Measurements from ENCODE around the gene ULBP2. TPM values are rescaled to one million over a fixed set of nuclear protein-coding genes. Genes with fewer than 3 reads are reported as not detected.

Gene ULBP2
- total and polyA plus RNA-seq, 2 of the 8 experiments (the other 6 are each of a cell fraction or from before 2014, with no cell fraction given) = 0.05 TPM; not detected in 1

DNA sequence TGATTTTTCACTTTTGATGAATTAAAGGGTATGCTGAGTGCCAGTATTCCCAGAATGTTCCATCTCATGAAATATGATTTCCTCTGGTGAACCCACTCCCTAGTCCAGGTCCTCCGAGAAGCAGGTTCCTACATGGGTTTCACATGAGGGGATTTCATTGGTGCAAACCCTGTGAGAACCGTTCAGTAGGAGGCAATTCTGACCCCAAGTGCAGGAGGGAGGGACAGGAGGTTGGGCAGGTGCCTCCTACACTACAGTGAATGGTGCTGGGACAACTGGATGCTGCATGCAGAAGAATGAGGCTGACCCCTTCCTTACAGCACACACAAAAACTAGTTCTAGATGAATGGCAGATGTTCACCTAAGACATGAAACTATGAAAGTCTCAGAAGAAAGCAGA lies 5.1 kb upstream of the ULBP2 start:
- Histone ChIP-seq H2BK12ac (ENCODE audit: low read depth, low read length) (no peak overlapping the region), H3K14ac (ENCODE audit: insufficient read length) (no peak overlapping the region), H3K4me3 (ENCODE audit: extremely low read depth in 1 of 4, insufficient read depth in 2 of 4, low read depth in 3 of 4, low read length in 4 of 4) (no peak overlapping the region), H2BK120ac (replicated peaks; ENCODE audit: low read depth, low read length) (no peak overlapping the region), H3K9ac (replicated peaks in 1 of 4; ENCODE audit: extremely low read depth in 1 of 4, low read depth in 3 of 4, low read length in 3 of 4) (no peak overlapping the region), H4K8ac (ENCODE audit: extremely low read depth, insufficient read depth, low read length) (no peak overlapping the region), H4K91ac (replicated peaks; ENCODE audit: insufficient read length, low read length) (no peak overlapping the region), H4K20me1 (replicated peaks in 1 of 2; ENCODE audit: control insufficient read depth in 1 of 2, insufficient read depth in 2 of 2, low read length in 2 of 2) (peaks cover 6 to 12% of the 10 kb centered on the region in 2 experiments), H3K4me2 (ENCODE audit: insufficient read depth in 1 of 2, low read depth in 2 of 2, low read length in 2 of 2) (no peak overlapping the region), H3K27me3 (replicated peaks in 1 of 4; ENCODE audit: control insufficient read depth in 3 of 4, extremely low read depth in 1 of 4, insufficient read depth in 3 of 4, low read length in 3 of 4) (peaks cover 57 to 77% (median 71%) of the 10 kb centered on the region in 4 experiments), H3K4ac (replicated peaks; ENCODE audit: insufficient read length, low read depth, low read length) (no peak overlapping the region), H3K23ac (ENCODE audit: insufficient read length) (no peak overlapping the region), H3K79me1 (ENCODE audit: low read depth, low read length) (no peaks in the 10 kb centered on the region), H2AK5ac (ENCODE audit: low read depth, low read length) (no peak overlapping the region), H2BK5ac (ENCODE audit: low read depth, low read length) (no peak overlapping the region), H3K18ac (ENCODE audit: extremely low read depth, low read length) (no peak overlapping the region), H3K23me2 (ENCODE audit: low read depth, low read length) (peaks cover 9% of the 10 kb centered on the region; the same call in 1 of the 2 replicates), H2AFZ (ENCODE audit: low read length) (no peak overlapping the region), H3K9me3 (ENCODE audit: insufficient read depth in 2 of 2, low read depth in 1 of 2, low read length in 1 of 2) (no peaks in the 10 kb centered on the region), H3K56ac (replicated peaks; ENCODE audit: insufficient read length, low read depth, low read length) (no peak overlapping the region), H4K5ac (ENCODE audit: insufficient read length, low read depth, low read length) (no peak overlapping the region), H2BK20ac (ENCODE audit: low read length) (no peak overlapping the region), H2BK15ac (ENCODE audit: low read length) (no peak overlapping the region), H3K79me2 (ENCODE audit: control insufficient read depth in 1 of 2, insufficient read depth in 2 of 2, low read length in 2 of 2) (no peaks in the 10 kb centered on the region), H3K4me1 (replicated peaks in 1 of 4; ENCODE audit: control insufficient read depth in 3 of 4, insufficient read depth in 4 of 4, low read length in 3 of 4) (peaks cover 0 to 6% (median 3%) of the 10 kb centered on the region in 4 experiments; a peak in 5 of 7 replicates), H3K36me3 (ENCODE audit: control insufficient read depth in 2 of 4, insufficient read depth in 4 of 4, low read length in 3 of 4) (peaks cover 0 to 4% (median 0%) of the 10 kb centered on the region in 4 experiments; a peak in 1 of 8 replicates), H3K27ac (ENCODE audit: low read depth, low read length) (no peak overlapping the region)
- no peak for TF ChIP-seq YY1 (IDR thresholded peaks at IDR 0.05; ENCODE audit: low read depth, low read length)
- TF ChIP-seq BRCA1 (IDR thresholded peaks at IDR 0.05; ENCODE audit: low read depth, low read length) = no peak
- no peak for TF ChIP-seq POU5F1 (IDR thresholded peaks at IDR 0.05; ENCODE audit: low read depth, low read length)
- TF ChIP-seq POLR2A (IDR thresholded peaks at IDR 0.05; ENCODE audit: control extremely low read depth in 1 of 2, low read depth in 2 of 2, low read length in 2 of 2) = no peak
- no peak for TF ChIP-seq EP300 (IDR thresholded peaks at IDR 0.05; ENCODE audit: borderline replicate concordance in 1 of 2, low read depth in 2 of 2, low read length in 2 of 2)
- TF ChIP-seq SP2 (IDR thresholded peaks at IDR 0.05; ENCODE audit: low read length) = no peak
- no peak for TF ChIP-seq TAF1 (IDR thresholded peaks at IDR 0.05; ENCODE audit: low read depth, low read length)
- TF ChIP-seq CHD1 (IDR thresholded peaks at IDR 0.05; ENCODE audit: low read depth, low read length) = no peak
- TF ChIP-seq SP1 (IDR thresholded peaks at IDR 0.05; ENCODE audit: low read depth, low read length) = no peak
- no peak for TF ChIP-seq EZH2 (IDR thresholded peaks at IDR 0.05; ENCODE audit: low read depth, low read length, severe bottlenecking)
- FAIRE-seq (no peak), DNase-seq (ENCODE audit: low read depth in 1 of 2, low spot score in 2 of 2) (no peak)
- WGBS, 2 experiments (ENCODE audit: extremely low coverage in 1 of 2, insufficient coverage in 1 of 2, insufficient read length in 1 of 2, insufficient replicate concordance in 2 of 2, low coverage in 1 of 2, low lambda C conversion rate in 2 of 2, missing lambda C conversion rate in 1 of 2) = 66% methylated on average over 2 of the region's 2 CpGs; no CpG with 5 or more reads in 1 of the 2 experiments
- CTCF ChIA-PET (ENCODE audit: partially characterized antibody) = interaction anchor here (2.5 kb wide), 1 partner anchor 80 kb away, joined by 12 read pairs; no protein-coding TSS in a partner anchor
- POLR2A ChIA-PET (ENCODE audit: partially characterized antibody) = no interaction called here

Data from H1 (cell line).